ENCODE results near the gene OLFML3. TPM values are rescaled to one million over a fixed set of nuclear protein-coding genes. Genes with fewer than 3 reads are reported as not detected.

The OLFML3 gene
- total RNA-seq, 1 experiment from 2014 or later = 319 TPM

DNA sequence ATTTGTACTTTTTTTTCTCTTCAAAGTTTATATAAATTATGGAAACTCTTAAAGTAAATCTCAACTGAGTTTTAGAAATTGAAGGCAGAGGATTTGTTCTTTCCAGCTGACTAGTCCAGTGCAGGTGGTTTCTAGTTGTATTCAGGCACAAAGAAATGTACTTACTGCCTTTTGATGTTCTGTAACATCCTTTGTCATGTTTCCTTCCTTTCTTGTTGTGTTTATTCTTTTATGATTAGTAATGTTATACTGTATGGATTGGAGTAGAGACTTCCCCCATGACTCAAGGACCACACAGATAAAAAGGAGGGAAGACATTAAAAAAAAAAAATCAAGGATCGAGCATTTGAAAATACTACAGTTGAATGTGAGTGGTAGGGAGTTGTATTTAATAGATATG lies 42.1 kb upstream of the OLFML3 start:
- intact Hi-C loops (cut with micrococcal nuclease; ENCODE audit: unreplicated experiment) = no loop called here
- Histone ChIP-seq H3K4me1 (ENCODE audit: insufficient read depth, low read length, poor library complexity, severe bottlenecking) (peaks cover 41% of the 10 kb centered on the region), H3K27me3 (replicated peaks; ENCODE audit: insufficient read depth, low read depth, low read length, poor library complexity) (no peaks in the 10 kb centered on the region), H3K36me3 (ENCODE audit: insufficient read depth, low read length, poor library complexity, severe bottlenecking) (peaks cover 18% of the 10 kb centered on the region), H3K4me3 (ENCODE audit: low read depth, low read length, poor library complexity, severe bottlenecking) (no peak overlapping the region), H3K9me3 (ENCODE audit: low read depth, low read length, poor library complexity, severe bottlenecking) (no peaks in the 10 kb centered on the region), H3K27ac (ENCODE audit: low read depth, low read length, poor library complexity, severe bottlenecking) (no peak overlapping the region)
- ChIA-PET CTCF (no interaction called here), POLR2A (ENCODE audit: low non-redundant PET) (no interaction called here)
- TF ChIP-seq, protein P1, sequence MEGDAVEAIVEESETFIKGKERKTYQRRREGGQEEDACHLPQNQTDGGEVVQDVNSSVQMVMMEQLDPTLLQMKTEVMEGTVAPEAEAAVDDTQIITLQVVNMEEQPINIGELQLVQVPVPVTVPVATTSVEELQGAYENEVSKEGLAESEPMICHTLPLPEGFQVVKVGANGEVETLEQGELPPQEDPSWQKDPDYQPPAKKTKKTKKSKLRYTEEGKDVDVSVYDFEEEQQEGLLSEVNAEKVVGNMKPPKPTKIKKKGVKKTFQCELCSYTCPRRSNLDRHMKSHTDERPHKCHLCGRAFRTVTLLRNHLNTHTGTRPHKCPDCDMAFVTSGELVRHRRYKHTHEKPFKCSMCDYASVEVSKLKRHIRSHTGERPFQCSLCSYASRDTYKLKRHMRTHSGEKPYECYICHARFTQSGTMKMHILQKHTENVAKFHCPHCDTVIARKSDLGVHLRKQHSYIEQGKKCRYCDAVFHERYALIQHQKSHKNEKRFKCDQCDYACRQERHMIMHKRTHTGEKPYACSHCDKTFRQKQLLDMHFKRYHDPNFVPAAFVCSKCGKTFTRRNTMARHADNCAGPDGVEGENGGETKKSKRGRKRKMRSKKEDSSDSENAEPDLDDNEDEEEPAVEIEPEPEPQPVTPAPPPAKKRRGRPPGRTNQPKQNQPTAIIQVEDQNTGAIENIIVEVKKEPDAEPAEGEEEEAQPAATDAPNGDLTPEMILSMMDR (conservative IDR thresholded peaks at IDR 0.05; ENCODE audit: low read depth, low read length) = no peak
- no peak for TF ChIP-seq EZH2 (IDR thresholded peaks at IDR 0.05; ENCODE audit: borderline replicate concordance, low read depth, low read length, poor library complexity, severe bottlenecking)
- BruUV-seq (replicated peaks) = no TSS peak
- DNase-seq (ENCODE audit: low spot score) = no peak

DNA sequence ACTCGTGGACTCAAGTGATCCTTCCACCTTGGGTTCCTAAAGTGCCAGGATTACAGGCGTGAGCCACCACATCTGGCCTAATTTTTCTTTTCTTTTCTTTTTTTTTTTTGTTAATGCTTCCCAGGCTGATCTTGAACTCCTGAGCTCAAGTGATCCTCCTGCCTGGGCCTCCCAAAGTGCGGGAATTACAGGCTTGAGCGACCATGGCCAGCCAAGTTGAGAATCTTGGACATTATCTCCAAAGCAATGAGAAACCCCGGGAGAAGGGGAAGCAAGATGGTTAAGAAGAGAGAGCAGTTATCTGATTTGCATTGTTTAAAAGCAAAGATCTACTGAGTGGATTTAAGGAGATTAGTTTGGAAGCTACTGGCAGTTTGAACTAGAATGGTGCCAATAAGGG lies 41.1 kb upstream of the OLFML3 start:
- Histone ChIP-seq H3K27me3 (replicated peaks; ENCODE audit: insufficient read depth, low read depth, low read length, poor library complexity) (no peaks in the 10 kb centered on the region), H3K4me1 (ENCODE audit: insufficient read depth, low read length, poor library complexity, severe bottlenecking) (peaks cover 37% of the 10 kb centered on the region), H3K27ac (ENCODE audit: low read depth, low read length, poor library complexity, severe bottlenecking) (peak overlapping the region; percentile 7), H3K36me3 (ENCODE audit: insufficient read depth, low read length, poor library complexity, severe bottlenecking) (peaks cover 29% of the 10 kb centered on the region), H3K4me3 (ENCODE audit: low read depth, low read length, poor library complexity, severe bottlenecking) (no peak overlapping the region), H3K9me3 (ENCODE audit: low read depth, low read length, poor library complexity, severe bottlenecking) (no peaks in the 10 kb centered on the region)
- ChIA-PET POLR2A (ENCODE audit: low non-redundant PET) (no interaction called here), CTCF (interaction anchor here (0.7 kb wide), 1 partner anchor 19 kb away, joined by 9 read pairs; no protein-coding TSS in a partner anchor)
- peak; percentile 19 for DNase-seq (ENCODE audit: low spot score)
- TF ChIP-seq, protein P1 (conservative IDR thresholded peaks at IDR 0.05; ENCODE audit: low read depth, low read length) = no peak
- TF ChIP-seq EZH2 (IDR thresholded peaks at IDR 0.05; ENCODE audit: borderline replicate concordance, low read depth, low read length, poor library complexity, severe bottlenecking) = no peak
- intact Hi-C loops (cut with micrococcal nuclease; ENCODE audit: unreplicated experiment) = no loop called here
- no TSS peak for BruUV-seq (replicated peaks)

DNA sequence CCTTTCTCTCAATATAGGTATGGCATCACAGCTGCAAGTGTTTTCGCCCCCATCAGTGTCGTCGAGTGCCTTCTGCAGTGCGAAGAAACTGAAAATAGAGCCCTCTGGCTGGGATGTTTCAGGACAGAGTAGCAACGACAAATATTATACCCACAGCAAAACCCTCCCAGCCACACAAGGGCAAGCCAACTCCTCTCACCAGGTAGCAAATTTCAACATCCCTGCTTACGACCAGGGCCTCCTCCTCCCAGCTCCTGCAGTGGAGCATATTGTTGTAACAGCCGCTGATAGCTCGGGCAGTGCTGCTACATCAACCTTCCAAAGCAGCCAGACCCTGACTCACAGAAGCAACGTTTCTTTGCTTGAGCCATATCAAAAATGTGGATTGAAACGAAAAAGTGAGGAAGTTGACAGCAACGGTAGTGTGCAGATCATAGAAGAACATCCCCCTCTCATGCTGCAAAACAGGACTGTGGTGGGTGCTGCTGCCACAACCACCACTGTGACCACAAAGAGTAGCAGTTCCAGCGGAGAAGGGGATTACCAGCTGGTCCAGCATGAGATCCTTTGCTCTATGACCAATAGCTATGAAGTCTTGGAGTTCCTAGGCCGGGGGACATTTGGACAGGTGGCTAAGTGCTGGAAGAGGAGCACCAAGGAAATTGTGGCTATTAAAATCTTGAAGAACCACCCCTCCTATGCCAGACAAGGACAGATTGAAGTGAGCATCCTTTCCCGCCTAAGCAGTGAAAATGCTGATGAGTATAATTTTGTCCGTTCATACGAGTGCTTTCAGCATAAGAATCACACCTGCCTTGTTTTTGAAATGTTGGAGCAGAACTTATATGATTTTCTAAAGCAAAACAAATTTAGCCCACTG lies 38.7 kb upstream of the OLFML3 start:
- DNase-seq (ENCODE audit: low spot score) = no peak
- peaks cover 44% of the 10 kb centered on the region for H3K36me3 ChIP-seq (ENCODE audit: insufficient read depth, low read length, poor library complexity, severe bottlenecking)
- ChIA-PET CTCF (no interaction called here), POLR2A (ENCODE audit: low non-redundant PET) (interaction anchor here (0.5 to 0.6 kb wide), 2 partner anchors 39 to 275 kb away, joined by 3 to 8 read pairs; partner anchors contain the start of gene OLFML3)
- TF ChIP-seq EZH2 (IDR thresholded peaks at IDR 0.05; ENCODE audit: borderline replicate concordance, low read depth, low read length, poor library complexity, severe bottlenecking) = no peak
- TF ChIP-seq, protein P1 (conservative IDR thresholded peaks at IDR 0.05; ENCODE audit: low read depth, low read length) = no peak
- peaks cover 10% of the 10 kb centered on the region for H3K9me3 ChIP-seq (ENCODE audit: low read depth, low read length, poor library complexity, severe bottlenecking)
- BruUV-seq (replicated peaks) = TSS peak; percentile 15
- peaks cover 34% of the 10 kb centered on the region for H3K4me1 ChIP-seq (ENCODE audit: insufficient read depth, low read length, poor library complexity, severe bottlenecking)
- no peak overlapping the region for H3K27ac ChIP-seq (ENCODE audit: low read depth, low read length, poor library complexity, severe bottlenecking)
- H3K27me3 ChIP-seq (replicated peaks; ENCODE audit: insufficient read depth, low read depth, low read length, poor library complexity) = no peaks in the 10 kb centered on the region
- intact Hi-C loops (cut with micrococcal nuclease; ENCODE audit: unreplicated experiment) = no loop called here
- no peak overlapping the region for H3K4me3 ChIP-seq (ENCODE audit: low read depth, low read length, poor library complexity, severe bottlenecking)
